Measurements from ENCODE around the gene MTHFD1L.

MTHFD1L gene

DNA sequence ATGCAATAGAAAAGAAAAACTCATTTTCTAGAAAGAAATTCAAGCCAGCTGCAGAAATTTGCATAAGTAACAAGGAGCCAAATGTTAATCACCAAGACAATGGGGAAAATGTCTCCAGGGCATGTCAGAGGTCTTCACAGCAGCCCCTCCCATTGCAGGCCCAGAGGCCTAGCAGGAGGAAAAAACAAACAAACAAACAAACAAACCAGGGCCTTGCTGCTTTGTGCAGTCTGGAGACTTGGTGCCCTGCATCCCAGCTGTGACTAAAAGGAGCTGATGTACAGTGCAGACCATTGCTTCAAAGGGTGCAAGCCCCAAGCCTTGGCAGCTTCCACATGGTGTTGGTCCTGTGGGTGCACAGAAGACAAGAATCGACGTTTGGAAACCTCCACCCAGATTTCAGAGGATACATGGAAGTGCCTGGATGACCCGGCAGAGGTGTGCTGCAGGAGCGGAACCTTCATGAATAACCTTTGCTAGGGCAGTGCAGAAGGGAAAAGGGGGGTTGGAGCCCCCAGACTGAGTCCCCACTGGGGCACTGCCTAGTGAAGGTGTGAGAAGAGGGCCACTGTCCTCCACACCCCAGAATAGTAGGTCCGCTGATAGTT, 263.4 kb downstream of the MTHFD1L start:
- no peaks in the 10 kb centered on the region for H3K36me3 ChIP-seq (ENCODE audit: insufficient read depth, low read length)
- no peak for DNase-seq (ENCODE audit: low read depth, low spot score)
- TF ChIP-seq EZH2 (IDR thresholded peaks at IDR 0.05) (no peak), POLR2AphosphoS5 (IDR thresholded peaks at IDR 0.05; ENCODE audit: borderline replicate concordance, low read depth, low read length) (no peak), FOXP2 (optimal IDR thresholded peaks at IDR 0.05; ENCODE audit: control extremely low read depth, extremely low read length, insufficient read depth) (no peak)
- H3K4me3 ChIP-seq = no peak overlapping the region
- H3K9ac ChIP-seq (ENCODE audit: insufficient read length) = no peak overlapping the region
- no peak overlapping the region for H3K27ac ChIP-seq
- H3K9me3 ChIP-seq (ENCODE audit: low read depth, low read length) = no peaks in the 10 kb centered on the region

DNA sequence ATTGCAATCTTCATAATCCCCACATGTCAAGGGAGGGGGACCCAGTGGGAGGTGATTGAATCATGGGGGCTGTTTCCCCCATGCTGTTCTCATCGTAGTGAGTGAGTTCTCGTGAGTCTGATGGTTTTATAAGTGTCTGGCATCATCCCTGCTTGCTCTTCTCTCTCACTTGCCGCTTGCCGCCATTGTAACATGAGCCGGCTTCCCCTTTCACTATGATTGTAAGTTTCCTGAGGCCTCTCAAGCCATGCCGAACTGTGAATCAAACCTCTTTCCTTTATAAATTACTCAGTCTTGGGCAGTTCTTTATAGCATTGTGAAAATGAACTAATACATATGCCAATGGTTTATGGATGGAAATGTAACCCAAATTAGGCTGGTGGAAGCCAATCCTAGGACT, 264.8 kb downstream of the MTHFD1L start:
- DNase-seq (ENCODE audit: low read depth, low spot score) = no peak
- TF ChIP-seq FOXP2 (optimal IDR thresholded peaks at IDR 0.05; ENCODE audit: control extremely low read depth, extremely low read length, insufficient read depth) (no peak), EZH2 (IDR thresholded peaks at IDR 0.05) (no peak), POLR2AphosphoS5 (IDR thresholded peaks at IDR 0.05; ENCODE audit: borderline replicate concordance, low read depth, low read length) (no peak)
- Histone ChIP-seq H3K27ac (no peak overlapping the region), H3K9me3 (ENCODE audit: low read depth, low read length) (no peaks in the 10 kb centered on the region), H3K9ac (ENCODE audit: insufficient read length) (no peak overlapping the region), H3K36me3 (ENCODE audit: insufficient read depth, low read length) (no peaks in the 10 kb centered on the region), H3K4me3 (no peak overlapping the region)

DNA sequence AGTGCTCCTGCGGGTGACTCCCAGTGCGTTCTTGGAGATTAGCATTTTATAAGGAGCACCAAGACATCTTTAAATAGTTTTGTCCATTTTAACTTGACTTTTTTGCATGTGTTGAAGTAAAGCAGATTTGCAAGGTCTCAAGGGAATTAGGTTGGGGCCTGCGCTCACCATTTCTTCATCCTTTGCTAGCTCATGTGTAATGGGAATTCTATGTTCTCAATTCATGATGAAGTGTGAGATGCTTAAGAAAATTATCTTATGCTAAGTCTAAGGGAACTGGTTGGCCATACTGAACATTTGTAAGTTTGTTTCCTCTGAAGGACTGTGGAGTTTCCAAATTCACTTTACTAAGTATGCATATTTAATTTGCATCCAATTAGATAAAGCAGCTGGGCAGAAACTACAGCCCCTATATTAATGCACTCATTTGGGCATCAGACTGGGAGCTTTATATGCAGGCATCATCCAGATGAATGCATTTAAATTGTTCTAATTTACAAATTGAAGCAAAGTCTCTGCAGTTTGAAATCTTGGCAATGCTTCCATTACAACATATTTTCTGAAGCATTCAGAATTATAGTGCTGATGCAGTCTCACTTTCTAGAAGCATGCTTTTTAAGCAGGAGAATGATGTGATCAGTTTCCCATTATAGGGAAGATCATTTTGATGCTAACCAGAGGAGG, 266.0 kb downstream of the MTHFD1L start:
- TF ChIP-seq POLR2AphosphoS5 (IDR thresholded peaks at IDR 0.05; ENCODE audit: borderline replicate concordance, low read depth, low read length) = no peak
- no peak for TF ChIP-seq EZH2 (IDR thresholded peaks at IDR 0.05)
- TF ChIP-seq FOXP2 (optimal IDR thresholded peaks at IDR 0.05; ENCODE audit: control extremely low read depth, extremely low read length, insufficient read depth) = no peak
- no peaks in the 10 kb centered on the region for H3K9me3 ChIP-seq (ENCODE audit: low read depth, low read length)
- DNase-seq (ENCODE audit: low read depth, low spot score) = no peak
- no peak overlapping the region for H3K4me3 ChIP-seq
- no peak overlapping the region for H3K27ac ChIP-seq
- no peak overlapping the region for H3K9ac ChIP-seq (ENCODE audit: insufficient read length)
- H3K36me3 ChIP-seq (ENCODE audit: insufficient read depth, low read length) = no peaks in the 10 kb centered on the region

DNA sequence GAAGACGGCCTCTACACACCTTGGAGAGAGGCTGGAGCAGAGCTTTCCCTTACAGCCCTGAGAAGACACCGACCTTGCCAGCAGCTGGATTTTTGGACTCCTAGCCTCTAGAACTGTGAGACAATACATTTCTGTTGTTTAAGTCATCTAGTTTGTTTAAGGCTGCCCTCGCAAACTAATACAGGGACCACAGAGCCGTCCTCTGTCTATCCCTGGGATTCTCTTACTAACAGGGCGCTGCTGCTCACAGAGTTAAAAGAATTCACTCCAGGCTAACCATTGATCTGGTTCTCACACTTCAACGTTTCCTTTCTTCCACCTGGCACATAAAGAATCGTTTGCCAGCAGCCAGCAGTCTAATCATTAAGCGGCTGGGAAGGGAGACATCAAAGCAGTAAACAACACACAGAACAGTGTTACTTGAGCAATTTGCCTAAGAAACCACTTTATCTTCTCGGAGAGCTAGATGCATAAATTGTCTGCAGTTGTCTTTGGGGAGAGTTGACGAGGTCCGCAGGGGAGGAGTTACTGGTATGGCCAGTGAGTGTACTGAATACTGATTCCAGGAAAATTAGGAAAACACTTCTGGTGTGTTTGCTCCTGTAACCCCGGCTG, 270.7 kb downstream of the MTHFD1L start:
- H3K4me3 ChIP-seq = no peak overlapping the region
- H3K9me3 ChIP-seq (ENCODE audit: low read depth, low read length) = no peaks in the 10 kb centered on the region
- TF ChIP-seq EZH2 (IDR thresholded peaks at IDR 0.05) (no peak), POLR2AphosphoS5 (IDR thresholded peaks at IDR 0.05; ENCODE audit: borderline replicate concordance, low read depth, low read length) (no peak), FOXP2 (optimal IDR thresholded peaks at IDR 0.05; ENCODE audit: control extremely low read depth, extremely low read length, insufficient read depth) (no peak)
- H3K27ac ChIP-seq = no peak overlapping the region
- H3K36me3 ChIP-seq (ENCODE audit: insufficient read depth, low read length) = no peaks in the 10 kb centered on the region
- DNase-seq (ENCODE audit: low read depth, low spot score) = no peak
- H3K9ac ChIP-seq (ENCODE audit: insufficient read length) = no peak overlapping the region

DNA sequence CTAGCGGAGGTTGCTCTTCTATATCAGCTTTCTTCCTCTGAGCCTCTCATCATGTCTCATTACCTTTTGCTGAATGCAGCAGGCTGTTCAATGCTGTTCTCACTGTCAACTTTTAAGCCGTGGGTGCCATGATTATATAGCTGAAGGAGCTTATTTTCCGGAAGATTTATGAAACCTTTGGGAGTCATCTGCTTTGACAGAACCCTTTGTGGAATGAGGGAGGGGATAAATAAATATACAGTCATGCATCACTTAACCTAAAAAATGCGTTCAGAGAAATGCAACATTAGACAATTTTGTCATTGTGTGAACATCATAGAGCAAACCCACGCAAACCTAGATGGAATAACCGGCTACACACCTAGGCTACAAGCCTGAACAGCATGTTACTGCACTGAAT, 272.0 kb downstream of the MTHFD1L start:
- no peaks in the 10 kb centered on the region for H3K9me3 ChIP-seq (ENCODE audit: low read depth, low read length)
- no peaks in the 10 kb centered on the region for H3K36me3 ChIP-seq (ENCODE audit: insufficient read depth, low read length)
- H3K27ac ChIP-seq = no peak overlapping the region
- TF ChIP-seq FOXP2 (optimal IDR thresholded peaks at IDR 0.05; ENCODE audit: control extremely low read depth, extremely low read length, insufficient read depth) (no peak), EZH2 (IDR thresholded peaks at IDR 0.05) (no peak), POLR2AphosphoS5 (IDR thresholded peaks at IDR 0.05; ENCODE audit: borderline replicate concordance, low read depth, low read length) (no peak)
- H3K9ac ChIP-seq (ENCODE audit: insufficient read length) = no peak overlapping the region
- DNase-seq (ENCODE audit: low read depth, low spot score) = no peak
- H3K4me3 ChIP-seq = no peak overlapping the region

DNA sequence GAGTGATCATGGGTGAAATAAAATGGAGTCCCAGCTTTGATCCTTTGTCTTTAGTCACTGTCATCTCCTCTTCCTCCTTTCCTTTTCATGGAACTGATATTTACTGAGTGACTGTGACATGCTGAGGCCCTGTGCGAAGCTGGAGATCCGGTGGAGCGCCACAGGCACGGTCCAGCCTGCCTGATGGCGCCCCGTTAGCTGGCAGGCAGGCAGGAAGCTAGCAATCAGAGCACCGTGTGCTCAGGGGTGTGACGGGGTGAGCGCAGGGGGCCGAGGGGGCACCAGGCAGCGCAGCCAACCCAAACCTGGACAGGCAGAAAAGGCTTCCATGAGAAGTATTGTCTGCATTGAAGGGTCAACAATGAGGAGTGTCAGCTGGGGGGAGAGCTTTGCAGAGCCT, 274.0 kb downstream of the MTHFD1L start:
- Histone ChIP-seq H3K36me3 (ENCODE audit: insufficient read depth, low read length) (no peaks in the 10 kb centered on the region), H3K4me3 (no peak overlapping the region), H3K9ac (ENCODE audit: insufficient read length) (no peak overlapping the region), H3K27ac (no peak overlapping the region), H3K9me3 (ENCODE audit: low read depth, low read length) (no peaks in the 10 kb centered on the region)
- TF ChIP-seq POLR2AphosphoS5 (IDR thresholded peaks at IDR 0.05; ENCODE audit: borderline replicate concordance, low read depth, low read length) (no peak), EZH2 (IDR thresholded peaks at IDR 0.05) (no peak), FOXP2 (optimal IDR thresholded peaks at IDR 0.05; ENCODE audit: control extremely low read depth, extremely low read length, insufficient read depth) (no peak)
- DNase-seq (ENCODE audit: low read depth, low spot score) = no peak

DNA sequence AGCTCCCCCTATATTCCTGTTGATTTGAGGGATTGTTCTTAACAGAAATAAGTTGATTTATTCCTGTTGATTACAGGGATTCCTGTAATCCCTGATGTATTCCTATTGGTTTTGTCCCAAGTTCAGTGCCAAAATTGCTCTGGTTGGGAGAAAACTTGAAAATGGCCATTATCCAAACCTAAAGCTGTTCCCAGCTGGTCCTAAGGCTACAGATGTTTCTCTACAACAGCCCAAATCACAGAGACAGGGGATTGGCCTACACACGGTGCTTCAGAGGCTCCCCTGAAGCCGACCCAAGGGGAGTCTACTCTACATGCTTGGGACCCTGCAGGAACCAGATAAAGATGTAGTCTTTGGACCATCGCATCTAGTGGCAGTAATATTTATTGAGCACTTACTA, 275.3 kb downstream of the MTHFD1L start:
- Histone ChIP-seq H3K36me3 (ENCODE audit: insufficient read depth, low read length) (no peaks in the 10 kb centered on the region), H3K9ac (ENCODE audit: insufficient read length) (no peak overlapping the region), H3K9me3 (ENCODE audit: low read depth, low read length) (no peaks in the 10 kb centered on the region), H3K27ac (peak overlapping the region; percentile 96; the same call in 1 of the 2 replicates), H3K4me3 (no peak overlapping the region)
- TF ChIP-seq FOXP2 (optimal IDR thresholded peaks at IDR 0.05; ENCODE audit: control extremely low read depth, extremely low read length, insufficient read depth) (no peak), POLR2AphosphoS5 (IDR thresholded peaks at IDR 0.05; ENCODE audit: borderline replicate concordance, low read depth, low read length) (no peak), EZH2 (IDR thresholded peaks at IDR 0.05) (no peak)
- DNase-seq (ENCODE audit: low read depth, low spot score) = no peak

DNA sequence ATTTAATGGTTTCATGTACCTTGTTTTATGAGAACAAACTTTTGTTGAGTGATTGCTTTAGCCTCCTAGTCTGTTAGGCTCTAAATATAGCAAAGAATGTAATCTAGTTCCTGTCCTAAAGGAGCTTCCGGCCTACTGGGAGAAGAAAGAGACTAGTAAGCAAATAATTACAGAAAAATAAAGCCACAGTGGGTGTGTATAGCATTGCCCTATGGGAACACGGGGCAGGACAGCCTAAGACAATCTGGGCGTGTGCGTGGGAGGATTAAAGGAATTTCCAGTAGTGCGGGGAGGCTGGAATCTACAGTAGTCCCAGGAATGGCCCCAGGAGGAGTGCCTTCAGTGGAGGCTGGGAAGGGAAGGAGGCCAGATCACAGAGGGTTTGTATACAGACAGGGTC, 276.2 kb downstream of the MTHFD1L start:
- peak overlapping the region; percentile 48 for H3K4me3 ChIP-seq
- no peaks in the 10 kb centered on the region for H3K36me3 ChIP-seq (ENCODE audit: insufficient read depth, low read length)
- H3K27ac ChIP-seq = peak overlapping the region; percentile 96
- H3K9ac ChIP-seq (ENCODE audit: insufficient read length) = peak overlapping the region; percentile 37
- no peaks in the 10 kb centered on the region for H3K9me3 ChIP-seq (ENCODE audit: low read depth, low read length)
- peak; percentile 51 for DNase-seq (ENCODE audit: low read depth, low spot score)
- TF ChIP-seq EZH2 (IDR thresholded peaks at IDR 0.05) (no peak), FOXP2 (optimal IDR thresholded peaks at IDR 0.05; ENCODE audit: control extremely low read depth, extremely low read length, insufficient read depth) (no peak), POLR2AphosphoS5 (IDR thresholded peaks at IDR 0.05; ENCODE audit: borderline replicate concordance, low read depth, low read length) (no peak)
